GM18858 (cell line): ENCODE data around the gene MEOX1.
"Not testable (repeated sequence)": the region's sequence is repeated elsewhere in the genome, so short reads cannot be mapped to it uniquely, and the experiment has no call there.

Experiments
- ATAC-seq: cut with Tn5 transposase; IDR thresholded peaks from one replicate; pipeline ENCODE4 v1.9.1; 2021; ENCODE audit not compliant: unreplicated experiment

Gene MEOX1

GRCh38 chr17:43661699-43662412 is at the start of gene MEOX1:
MEOX1 (minus strand) TSS chr17:43661922; CDS start chr17:43661534, 388 bp downstream.
- no peak for ATAC-seq

DNA sequence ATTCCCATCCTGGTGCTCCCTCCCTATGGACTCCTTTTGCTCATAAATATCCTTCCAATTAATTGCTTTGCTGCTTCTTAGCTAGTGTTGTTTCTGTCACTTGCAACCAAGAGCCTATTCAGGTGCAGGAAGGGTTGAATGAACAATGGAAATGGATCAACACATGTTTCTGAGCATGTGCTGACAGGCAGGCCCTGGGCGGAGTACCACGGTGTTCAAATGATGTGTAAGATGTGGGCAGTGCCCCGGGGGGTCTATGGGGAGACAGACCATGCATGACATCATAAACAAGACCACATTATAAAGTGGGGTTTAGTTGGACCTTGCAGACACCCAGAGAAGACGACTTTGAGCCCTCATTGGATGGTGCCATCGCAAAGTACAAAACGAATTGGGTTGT is 48.4 kb upstream of the MEOX1 start:
- no peak for ATAC-seq

DNA sequence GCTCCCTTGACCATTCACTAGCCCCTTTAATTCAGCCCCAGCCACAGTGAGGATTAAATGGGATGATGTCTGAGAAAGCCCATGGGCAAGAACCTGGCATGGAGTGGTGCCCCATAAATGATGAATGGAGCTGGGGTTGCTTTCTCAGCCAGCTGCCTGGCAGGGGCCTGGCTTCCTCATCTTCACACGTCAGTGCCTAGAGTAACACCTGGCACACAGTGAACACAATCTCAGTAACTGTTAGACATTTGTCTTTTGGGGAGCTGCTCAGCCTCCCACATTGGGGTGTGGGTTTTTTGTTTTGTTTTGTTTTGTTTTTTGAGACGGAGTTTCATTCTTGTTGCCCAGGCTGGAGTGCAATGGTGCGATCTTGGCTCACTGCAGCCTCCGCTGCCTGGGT is 47.5 kb upstream of the MEOX1 start:
- ATAC-seq: no peak

DNA sequence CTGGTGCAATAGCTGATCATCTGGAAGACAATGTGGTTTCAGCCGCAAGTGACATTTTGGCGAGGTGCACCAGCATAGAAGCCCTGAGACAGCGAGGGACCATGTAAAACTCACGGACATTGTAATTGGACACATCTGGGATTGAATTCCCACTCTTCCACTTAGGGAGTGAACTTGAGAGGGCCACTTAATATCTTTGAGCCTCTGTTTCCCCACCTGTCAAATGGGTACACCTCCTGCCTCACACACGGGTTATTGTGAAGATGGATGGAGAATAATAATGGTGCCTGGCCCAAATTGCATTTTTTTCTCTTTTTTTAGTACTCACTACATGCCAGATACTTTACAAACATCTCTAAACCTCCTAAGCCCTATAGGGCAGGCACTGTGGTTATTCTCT is 45.5 kb upstream of the MEOX1 start:
- ATAC-seq: no peak

DNA sequence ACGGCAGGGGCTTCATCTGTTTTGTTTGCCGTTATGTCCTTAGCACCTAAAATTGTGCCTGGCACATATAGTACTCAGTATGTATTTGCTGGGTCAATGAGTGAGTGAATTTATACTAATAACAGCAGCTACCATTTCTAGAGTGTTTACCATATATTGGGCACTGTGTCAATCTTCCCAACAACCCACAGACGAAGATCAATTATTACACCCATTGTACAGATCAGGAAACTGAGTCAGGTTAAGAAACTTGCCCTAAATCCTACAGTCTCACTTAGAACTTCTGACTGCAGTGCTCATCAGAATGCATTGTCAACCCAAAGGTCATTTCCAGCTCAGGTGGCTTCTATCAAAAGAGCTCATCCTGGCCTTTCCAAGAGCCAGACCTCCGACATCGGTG is 44.5 kb upstream of the MEOX1 start:
- no peak for ATAC-seq

DNA sequence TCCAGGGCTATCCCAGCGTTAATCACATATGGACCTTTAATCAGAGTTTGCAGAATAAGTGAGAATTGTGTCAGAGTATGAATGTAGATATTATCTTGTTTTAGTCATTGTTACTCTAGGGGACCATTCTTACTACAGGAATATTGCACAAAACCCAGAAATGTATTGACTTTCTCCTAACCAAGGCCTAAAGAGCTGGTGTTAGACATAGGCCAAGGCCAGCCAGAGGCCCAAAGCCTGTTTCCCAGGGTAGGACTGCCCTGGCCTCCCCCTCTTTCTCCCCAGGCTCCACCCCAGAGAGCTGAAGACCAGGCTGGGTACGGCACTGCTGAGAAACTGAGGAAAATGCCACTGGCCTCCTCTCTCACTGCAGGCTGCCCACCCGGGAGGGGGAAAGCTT is 41.9 kb upstream of the MEOX1 start:
- no peak for ATAC-seq

DNA sequence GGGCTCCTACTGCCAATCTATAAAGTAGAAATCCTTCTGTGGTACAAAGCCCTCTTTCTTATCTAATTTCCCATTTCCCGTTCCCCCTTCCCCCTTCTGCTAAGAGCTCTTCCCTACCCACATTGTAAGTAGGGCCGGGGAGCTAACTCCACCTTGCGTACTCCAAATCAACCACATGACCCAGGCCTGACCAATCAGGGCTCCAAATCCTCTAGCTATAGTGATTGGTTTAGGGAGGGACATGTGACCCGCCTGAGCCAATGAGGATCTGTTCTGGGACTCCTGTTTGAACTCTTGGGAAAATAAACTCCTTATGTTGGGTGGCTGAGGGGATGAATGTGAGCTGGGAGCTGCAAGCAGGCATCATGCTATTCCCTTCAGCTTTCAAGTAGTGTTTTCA is 40.9 kb upstream of the MEOX1 start:
- ATAC-seq: no peak

DNA sequence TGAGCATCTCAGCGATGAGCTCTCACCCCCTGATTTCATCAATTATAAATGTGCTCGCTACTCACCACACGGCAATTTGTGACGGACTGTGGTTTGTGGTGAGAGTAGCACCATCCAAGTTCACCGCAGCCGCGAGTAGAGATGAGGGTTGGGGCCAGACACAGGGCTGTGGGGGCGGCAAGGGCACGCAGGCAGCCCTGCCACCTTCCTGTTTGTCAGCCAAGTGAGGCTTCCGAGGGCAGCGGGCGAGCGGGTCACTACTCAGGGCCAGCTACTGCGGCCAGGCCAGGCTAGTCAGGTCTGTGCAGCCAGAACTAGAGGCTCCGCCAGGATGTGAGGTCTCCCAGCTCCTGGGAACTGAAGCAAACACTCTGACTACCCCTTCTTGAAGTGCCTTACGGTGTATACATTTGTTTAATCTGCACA is 39.6 kb upstream of the MEOX1 start:
- ATAC-seq: no peak

DNA sequence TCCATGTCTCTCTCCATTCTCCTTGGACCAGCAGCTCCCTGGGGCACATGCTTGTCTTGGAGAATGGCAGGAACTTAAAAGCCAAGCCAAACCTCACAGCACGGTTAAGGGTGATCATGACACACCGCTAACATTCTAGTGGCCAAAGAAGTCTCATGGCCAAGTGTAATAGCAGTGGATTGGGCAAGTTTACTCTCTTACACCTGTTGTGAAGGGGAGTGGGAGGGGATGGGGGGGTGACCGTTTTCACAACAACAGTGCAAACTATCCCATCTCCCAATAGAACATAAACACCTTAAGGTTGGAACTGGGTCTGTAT is 37.7 kb upstream of the MEOX1 start:
- no peak for ATAC-seq

GRCh38 chr17:43698678-43699437 is 37.1 kb upstream of the MEOX1 start:
- ATAC-seq: no peak

GRCh38 chr17:43697937-43698336 is 36.2 kb upstream of the MEOX1 start:
- no peak for ATAC-seq

DNA sequence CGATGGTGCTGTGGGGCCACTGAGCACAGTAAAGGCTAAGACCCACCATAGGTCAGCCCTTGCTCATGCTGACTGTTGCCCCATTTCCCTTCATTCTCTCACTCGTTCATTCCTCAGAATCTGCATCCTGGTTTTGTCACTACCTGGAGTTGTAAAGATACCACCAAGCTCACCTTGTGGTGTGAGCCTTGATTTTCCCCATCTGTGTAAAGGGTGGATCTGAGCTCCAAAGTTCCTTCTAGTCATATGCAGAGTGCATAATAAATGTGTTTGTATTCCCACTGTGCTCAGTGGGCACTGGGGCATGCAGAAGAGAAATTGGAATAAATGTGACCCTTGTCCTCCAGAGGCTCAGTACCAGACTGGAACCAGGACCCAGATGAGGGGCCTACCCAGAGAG is 35.2 kb upstream of the MEOX1 start:
- no peak for ATAC-seq

- ATAC-seq: no peak
Observed at GRCh38 chr17:43695970-43696865, 34.5 kb upstream of the MEOX1 start.

DNA sequence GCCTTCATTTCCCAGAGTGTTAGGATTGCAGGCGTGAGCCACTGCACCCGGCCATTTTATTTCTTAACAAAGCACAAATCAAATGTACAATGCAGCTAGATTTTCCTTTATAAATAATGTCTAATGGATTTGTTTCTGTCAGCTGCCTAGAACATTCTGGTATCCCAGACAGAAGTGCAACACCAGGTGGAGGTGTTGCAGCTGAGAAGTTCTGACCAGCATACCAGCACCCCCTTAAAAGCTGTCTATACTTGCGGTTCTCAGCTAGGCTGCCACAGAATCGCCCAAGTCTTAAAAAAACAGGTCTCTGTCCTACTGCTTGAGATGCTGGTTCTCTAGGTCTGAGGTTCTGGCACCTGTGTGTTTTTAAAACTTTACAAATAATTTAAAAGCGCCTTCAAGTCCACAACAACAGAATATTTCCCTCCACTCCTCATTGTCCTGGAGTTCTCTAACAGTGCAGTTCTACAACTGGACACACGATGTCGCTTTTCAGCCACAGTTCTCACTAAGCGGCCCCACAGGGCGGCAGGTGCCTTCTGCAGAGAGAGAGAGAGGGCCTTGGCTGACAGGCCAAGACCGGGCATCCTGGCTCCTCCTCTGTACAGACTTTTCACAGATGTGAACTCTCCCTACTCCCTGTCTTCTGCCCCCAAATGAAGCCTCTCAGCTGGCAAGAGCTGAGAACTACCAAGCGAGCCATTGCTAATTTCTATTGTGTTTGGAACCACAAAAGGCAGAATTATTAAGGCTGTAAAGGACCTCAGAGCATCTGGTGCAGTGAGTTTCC is 32.6 kb upstream of the MEOX1 start:
- no peak for ATAC-seq

GRCh38 chr17:43691317-43691693 is 29.6 kb upstream of the MEOX1 start:
- no peak for ATAC-seq

GRCh38 chr17:43690624-43691316 is 29.0 kb upstream of the MEOX1 start:
- ATAC-seq: no peak

- no peak for ATAC-seq
Observed at GRCh38 chr17:43689814-43690213, 28.1 kb upstream of the MEOX1 start.

- no peak for ATAC-seq
Observed at GRCh38 chr17:43689131-43689530, 27.4 kb upstream of the MEOX1 start.

DNA sequence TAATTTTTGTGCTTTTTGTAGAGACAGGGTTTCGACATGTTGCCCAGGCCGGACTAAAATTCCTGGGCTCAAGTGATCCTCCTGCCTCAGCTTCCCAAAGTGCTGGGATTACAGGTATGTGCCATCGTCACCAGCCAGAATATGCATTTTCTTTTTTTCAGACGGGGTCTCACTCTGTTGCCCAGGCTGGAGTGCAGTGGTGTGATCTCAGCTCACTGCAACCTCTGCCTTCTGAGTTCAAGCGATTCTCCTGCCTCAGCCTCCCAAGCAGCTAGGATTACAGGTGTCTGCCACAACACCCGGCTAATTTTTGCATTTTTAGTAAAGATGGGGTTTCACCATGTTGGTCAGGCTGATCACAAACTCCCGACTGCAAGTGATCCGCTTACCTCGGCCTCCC is 25.2 kb upstream of the MEOX1 start:
- ATAC-seq: not testable (repeated sequence)

DNA sequence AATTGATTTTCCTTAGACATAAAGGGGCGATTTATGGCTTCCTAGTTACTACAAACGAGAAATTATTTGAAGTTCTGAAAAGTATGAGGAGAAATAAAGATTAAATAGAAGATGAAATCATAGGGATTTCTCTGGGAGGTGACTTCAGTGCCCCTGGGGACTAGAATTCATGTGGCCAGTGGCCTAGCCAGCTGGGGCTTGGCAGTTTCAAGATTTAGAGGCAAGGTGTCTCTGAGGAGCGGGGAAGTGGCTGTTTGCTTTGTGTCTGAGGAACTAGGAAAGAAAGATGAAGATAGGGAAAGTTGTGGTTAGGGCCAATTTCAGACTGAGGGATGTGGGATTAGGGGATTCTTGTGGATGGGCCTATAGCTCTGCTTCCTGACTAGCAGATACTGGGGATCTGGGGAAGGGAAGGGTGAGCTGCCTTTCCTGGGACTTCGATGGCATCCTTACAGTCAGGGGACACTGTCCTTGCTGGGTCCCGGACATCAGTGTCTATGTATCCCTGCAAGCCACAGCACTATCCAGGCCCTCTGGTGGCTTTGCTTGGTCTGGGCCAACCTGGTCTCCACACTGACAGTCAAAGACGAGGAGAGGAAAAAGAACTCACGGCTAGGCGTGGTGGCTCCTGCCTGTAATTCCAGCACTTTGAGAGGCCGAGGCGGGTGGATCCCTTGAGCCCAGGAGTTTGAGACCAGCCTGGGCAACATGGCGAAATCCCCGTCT is 22.4 kb upstream of the MEOX1 start:
- no peak for ATAC-seq
